Caco-2 (cell line): Measurements from ENCODE around the gene PTPN7. TPM values are rescaled to one million over a fixed set of nuclear protein-coding genes. Genes with fewer than 3 reads are reported as not detected.

ENCODE experiments used
- BruUV-seq: library from RNA; stranded (reverse); fragments of 400-500 nt; replicated peaks from 2 replicates; lab custom pipeline; 2021; lab: Mats Ljungman, UMichigan
- CTCF ChIA-PET: fragments of 300-600 bp; sonication (Branson Sonifier 250); formaldehyde crosslinking; loops from one replicate; lab custom pipeline; 2022; ENCODE audit warnings: antibody characterized with exemption; lab: Charles Lee
- POLR2A ChIA-PET: fragments of 300-600 bp; sonication (Branson Sonifier 250); formaldehyde crosslinking; loops from one replicate; lab custom pipeline; 2022; ENCODE audit warnings: antibody characterized with exemption; lab: Charles Lee
- DNase-seq, 2 experiments: peaks; one replicate each; pipeline versions ENCODE4 v3.0.0 to v3.0.0-alpha.2; 2020 to 2022
- H3K27me3 ChIP-seq: replicated peaks from 2 replicates; pipeline ENCODE4 v1.6.0; 2011; ENCODE audit warnings: low read length; ENCODE audit not compliant: control insufficient read depth, insufficient read depth
- H3K36me3 ChIP-seq: 2 replicates; pipeline ENCODE4 v1.5.1; 2011; ENCODE audit warnings: low read length; ENCODE audit not compliant: control insufficient read depth, insufficient read depth
- H3K4me1 ChIP-seq: fragments of 250-450 bp; sonication (Bioruptor Pico); 2 replicates; pipeline ENCODE4 v1.5.1; 2020; ENCODE audit warnings: mild to moderate bottlenecking
- H3K4me3 ChIP-seq: 2 replicates; pipeline ENCODE4 v1.5.1; 2011; ENCODE audit warnings: low read depth, mild to moderate bottlenecking, control low read depth, low read length
- H3K9me3 ChIP-seq: fragments of 250-450 bp; sonication (Bioruptor Pico); 2 replicates; pipeline ENCODE4 v1.5.1; 2020; ENCODE audit warnings: mild to moderate bottlenecking, moderate library complexity
- H3K27ac Mint-ChIP-seq: one replicate; pipeline ENCODE4 v1.8.0; 2022; ENCODE audit warnings: mixed read lengths; ENCODE audit not compliant: unreplicated experiment
- H3K27me3 Mint-ChIP-seq: one replicate; pipeline ENCODE4 v1.8.0; 2022; ENCODE audit warnings: mixed read lengths; ENCODE audit not compliant: insufficient read depth, unreplicated experiment
- H3K36me3 Mint-ChIP-seq: one replicate; pipeline ENCODE4 v1.8.0; 2022; ENCODE audit warnings: mild to moderate bottlenecking, mixed read lengths; ENCODE audit not compliant: insufficient read depth, unreplicated experiment
- H3K4me1 Mint-ChIP-seq: one replicate; pipeline ENCODE4 v1.8.0; 2022; ENCODE audit warnings: low read depth, mixed read lengths; ENCODE audit not compliant: unreplicated experiment
- H3K4me3 Mint-ChIP-seq: one replicate; pipeline ENCODE4 v1.8.0; 2022; ENCODE audit warnings: mild to moderate bottlenecking, moderate library complexity, mixed read lengths; ENCODE audit not compliant: unreplicated experiment
- H3K9me3 Mint-ChIP-seq: one replicate; pipeline ENCODE4 v1.8.0; 2022; ENCODE audit warnings: mixed read lengths; ENCODE audit not compliant: unreplicated experiment
- CTCF ChIP-seq, 2 experiments: fragments of 200-600 bp in 1 of 2; IDR thresholded peaks; 1 replicate in 1 of 2; 2 replicates in 1 of 2; pipeline versions ENCODE4 v1.5.1 to v1.8.0; 2011 to 2022; ENCODE audit warnings: antibody characterized with exemption in 1 of 2, control low read depth in 1 of 2, inconsistent platforms in 1 of 2, low read depth in 1 of 2, low read length in 1 of 2, mild to moderate bottlenecking in 1 of 2, moderate library complexity in 1 of 2; ENCODE audit not compliant: insufficient read depth in 1 of 2, severe bottlenecking in 1 of 2, unreplicated experiment in 1 of 2
- intact Hi-C: fragments of 100-400 bp; cut with micrococcal nuclease; formaldehyde crosslinking; loops from one replicate; pipeline ENCODE4 v1.10.0; 2022; ENCODE audit not compliant: unreplicated experiment
- total RNA-seq: library from RNA; stranded (reverse); gene quantifications from 2 replicates; pipeline ENCODE4 v1.2.3, GENCODE V29; 2022

PTPN7 gene
- total RNA-seq, 1 experiment from 2014 or later, result not detected

GRCh38 chr1:202163281-202164270, 3.2 kb upstream of the PTPN7 start:
- intact Hi-C loops, result no loop called here
- H3K9me3 Mint-ChIP-seq, result no peaks in the 10 kb centered on the region

GRCh38 chr1:202162418-202163280, 2.2 kb upstream of the PTPN7 start:
- H3K9me3 Mint-ChIP-seq, result no peaks in the 10 kb centered on the region
- BruUV-seq, result no TSS peak
- no peak for TF ChIP-seq CTCF (IDR thresholded peaks at IDR 0.05; ENCODE audit: insufficient read depth in 1 of 2, low read depth in 1 of 2, low read length in 1 of 2, severe bottlenecking in 1 of 2, unreplicated experiment in 1 of 2)
- Histone ChIP-seq H3K4me1 (peaks cover 7% of the 10 kb centered on the region; the same call in 1 of the 2 replicates), H3K27me3 (no peaks in the 10 kb centered on the region), H3K9me3 (no peaks in the 10 kb centered on the region), H3K36me3 (no peaks in the 10 kb centered on the region), H3K4me3 (no peak overlapping the region)
- ChIA-PET POLR2A (no interaction called here), CTCF (no interaction called here)
- H3K27me3 Mint-ChIP-seq, result no peaks in the 10 kb centered on the region
- peak overlapping the region; percentile 15 for H3K27ac Mint-ChIP-seq
- no peaks in the 10 kb centered on the region for H3K4me1 Mint-ChIP-seq
- H3K4me3 Mint-ChIP-seq, result no peak overlapping the region
- intact Hi-C loops, result no loop called here
- H3K36me3 Mint-ChIP-seq, result no peaks in the 10 kb centered on the region
- no peak for DNase-seq

More at GRCh38 chr1:202163281-202164270, 3.2 kb upstream of the PTPN7 start:
- H3K27me3 ChIP-seq, result no peaks in the 10 kb centered on the region
- no peaks in the 10 kb centered on the region for H3K36me3 Mint-ChIP-seq
- H3K4me1 ChIP-seq, result peaks cover 7% of the 10 kb centered on the region; the same call in 1 of the 2 replicates
- H3K9me3 ChIP-seq, result no peaks in the 10 kb centered on the region
- no peak overlapping the region for H3K4me3 ChIP-seq
- ChIA-PET CTCF (no interaction called here), POLR2A (no interaction called here)
- H3K27me3 Mint-ChIP-seq, result no peaks in the 10 kb centered on the region
- BruUV-seq, result no TSS peak
- H3K36me3 ChIP-seq, result no peaks in the 10 kb centered on the region
- no peak for DNase-seq
- H3K4me1 Mint-ChIP-seq, result no peaks in the 10 kb centered on the region
- no peak for TF ChIP-seq CTCF (IDR thresholded peaks at IDR 0.05; ENCODE audit: insufficient read depth in 1 of 2, low read depth in 1 of 2, low read length in 1 of 2, severe bottlenecking in 1 of 2, unreplicated experiment in 1 of 2)
- H3K4me3 Mint-ChIP-seq, result no peak overlapping the region
- peak overlapping the region; percentile 15 for H3K27ac Mint-ChIP-seq

DNA sequence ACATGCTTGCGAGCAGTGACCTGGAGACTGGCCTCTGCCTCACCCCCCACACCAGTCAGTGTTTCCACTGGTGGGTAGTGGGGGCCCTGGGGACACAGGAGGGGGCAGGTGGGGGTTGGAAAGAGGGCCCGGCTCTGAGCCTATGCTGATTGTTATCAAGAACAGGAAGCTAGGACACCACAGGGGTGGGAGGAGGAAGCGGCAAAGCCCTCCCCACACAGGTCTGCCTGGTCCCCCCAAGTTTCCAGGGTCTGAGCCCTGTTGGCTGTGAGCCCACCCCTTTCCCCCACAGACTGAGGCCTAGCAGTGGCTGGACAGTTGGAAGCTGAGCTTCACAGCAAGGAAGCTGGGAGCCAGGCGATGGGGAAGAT, 1.6 kb upstream of the PTPN7 start:
- Mint-ChIP-seq H3K4me3 (no peak overlapping the region), H3K9me3 (no peaks in the 10 kb centered on the region), H3K27ac (no peak overlapping the region), H3K4me1 (no peaks in the 10 kb centered on the region), H3K27me3 (no peaks in the 10 kb centered on the region), H3K36me3 (no peaks in the 10 kb centered on the region)
- no TSS peak for BruUV-seq
- H3K27me3 ChIP-seq, result no peaks in the 10 kb centered on the region
- CTCF ChIA-PET, result no interaction called here
- TF ChIP-seq CTCF (IDR thresholded peaks at IDR 0.05; ENCODE audit: insufficient read depth in 1 of 2, low read depth in 1 of 2, low read length in 1 of 2, severe bottlenecking in 1 of 2, unreplicated experiment in 1 of 2), result no peak
- no peak for DNase-seq
- no peaks in the 10 kb centered on the region for H3K9me3 ChIP-seq
- POLR2A ChIA-PET, result no interaction called here
- no peaks in the 10 kb centered on the region for H3K36me3 ChIP-seq
- peaks cover 7% of the 10 kb centered on the region; the same call in 1 of the 2 replicates for H3K4me1 ChIP-seq
- intact Hi-C loops, result no loop called here
- H3K4me3 ChIP-seq, result no peak overlapping the region
